Thoracic aorta (tissue), 2 donors: ENCODE measurements around the gene SLC44A2. TPM values are rescaled to one million over a fixed set of nuclear protein-coding genes. Genes with fewer than 3 reads are reported as not detected.

Source experiments
- ATAC-seq: fragments of 150-250 bp; one replicate; pipeline ENCODE4 v1.8.0; 2017; ENCODE audit warnings: low read depth; ENCODE audit not compliant: insufficient number of reproducible peaks, low FRiP score
- DNase-seq: peaks from one replicate; pipeline ENCODE4 v3.0.0-alpha.2; 2020; ENCODE audit warnings: low spot score
- H3K27ac ChIP-seq, 2 donors: fragments of 200-600 bp; sonication (generic); 1 replicate in 1 of 2; 2 replicates in 1 of 2; pipeline ENCODE4 v1.5.1; 2016; ENCODE audit warnings: mild to moderate bottlenecking in 2 of 2, moderate library complexity in 2 of 2
- H3K27me3 ChIP-seq: fragments of 200-600 bp; sonication (generic); replicated peaks from 2 replicates; pipeline ENCODE4 v1.6.0; 2016; ENCODE audit warnings: mild to moderate bottlenecking; ENCODE audit not compliant: insufficient read depth
- H3K36me3 ChIP-seq: fragments of 200-600 bp; sonication (generic); one replicate; pipeline ENCODE4 v1.5.1; 2016
- H3K4me1 ChIP-seq, 2 donors: fragments of 200-600 bp; sonication (generic); 1 replicate in 1 of 2; 2 replicates in 1 of 2; pipeline versions ENCODE4 v1.5.1 to v1.6.0; 2016; ENCODE audit warnings: low read depth in 2 of 2, mild to moderate bottlenecking in 1 of 2; ENCODE audit not compliant: control insufficient read depth in 1 of 2
- H3K4me3 ChIP-seq: fragments of 200-600 bp; sonication (generic); 2 replicates; pipeline ENCODE4 v1.5.1; 2016; ENCODE audit warnings: mild to moderate bottlenecking
- H3K9me3 ChIP-seq: fragments of 200-600 bp; sonication (generic); 2 replicates; pipeline ENCODE4 v1.5.1; 2016
- total RNA-seq, 2 donors: library from RNA; depleted of rRNA; stranded (reverse); fragments of >200 nt; gene quantifications; one replicate each; pipeline versions ENCODE4 v1.1.0 to v1.2.3, GENCODE V29; 2016
- TF ChIP-seq, protein P1 (sequence below): fragments of 200-600 bp; sonication (generic); IDR thresholded peaks from one replicate; pipeline ENCODE4 v1.5.1; 2019; ENCODE audit warnings: antibody characterized with exemption

SLC44A2 gene
- total RNA-seq, 2 donors from 2014 or later, result 105 to 748 TPM

DNA sequence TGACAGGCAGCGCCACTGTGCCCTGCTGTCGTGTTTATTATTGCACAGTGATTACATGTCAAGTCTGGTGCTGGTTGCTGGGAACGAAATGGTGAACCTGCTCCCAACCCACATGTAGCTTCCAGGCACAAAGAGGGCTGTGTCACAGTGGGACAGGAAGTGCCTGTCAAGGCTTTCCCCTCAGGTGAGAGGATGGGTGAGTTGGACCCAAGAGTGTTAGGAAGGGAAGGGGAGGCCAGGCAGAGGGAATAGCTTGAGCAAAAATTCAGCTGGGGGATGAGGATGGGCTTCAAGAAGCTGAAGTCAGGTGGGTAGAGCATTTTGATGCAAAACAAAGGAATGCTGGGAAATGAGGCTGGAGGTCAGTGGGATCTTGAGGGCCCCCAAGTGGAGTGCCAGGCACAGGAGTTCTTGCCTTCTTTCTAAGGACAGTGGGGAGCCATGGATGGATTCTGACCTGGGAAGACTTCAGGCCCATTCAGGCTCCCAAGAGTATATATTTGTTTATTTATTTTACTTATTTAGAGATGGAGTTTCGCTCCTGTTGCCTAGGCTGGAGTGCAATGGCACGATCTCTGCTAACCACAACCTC lies 67.4 kb downstream of the SLC44A2 start:
- Histone ChIP-seq H3K27me3 (no peaks in the 10 kb centered on the region), H3K9me3 (no peaks in the 10 kb centered on the region), H3K27ac (no peak overlapping the region), H3K4me3 (no peak overlapping the region), H3K36me3 (peaks cover 45% of the 10 kb centered on the region), H3K4me1 (peaks cover 4 to 14% of the 10 kb centered on the region in 2 donors)
- DNase-seq (no peak), ATAC-seq (no peak)
- TF ChIP-seq, protein P1, sequence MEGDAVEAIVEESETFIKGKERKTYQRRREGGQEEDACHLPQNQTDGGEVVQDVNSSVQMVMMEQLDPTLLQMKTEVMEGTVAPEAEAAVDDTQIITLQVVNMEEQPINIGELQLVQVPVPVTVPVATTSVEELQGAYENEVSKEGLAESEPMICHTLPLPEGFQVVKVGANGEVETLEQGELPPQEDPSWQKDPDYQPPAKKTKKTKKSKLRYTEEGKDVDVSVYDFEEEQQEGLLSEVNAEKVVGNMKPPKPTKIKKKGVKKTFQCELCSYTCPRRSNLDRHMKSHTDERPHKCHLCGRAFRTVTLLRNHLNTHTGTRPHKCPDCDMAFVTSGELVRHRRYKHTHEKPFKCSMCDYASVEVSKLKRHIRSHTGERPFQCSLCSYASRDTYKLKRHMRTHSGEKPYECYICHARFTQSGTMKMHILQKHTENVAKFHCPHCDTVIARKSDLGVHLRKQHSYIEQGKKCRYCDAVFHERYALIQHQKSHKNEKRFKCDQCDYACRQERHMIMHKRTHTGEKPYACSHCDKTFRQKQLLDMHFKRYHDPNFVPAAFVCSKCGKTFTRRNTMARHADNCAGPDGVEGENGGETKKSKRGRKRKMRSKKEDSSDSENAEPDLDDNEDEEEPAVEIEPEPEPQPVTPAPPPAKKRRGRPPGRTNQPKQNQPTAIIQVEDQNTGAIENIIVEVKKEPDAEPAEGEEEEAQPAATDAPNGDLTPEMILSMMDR, result no peak

Other genes starting within 250 kb of the SLC44A2 start
- gene TYK2, start 245.0 kb upstream of the SLC44A2 start, total RNA-seq, result 10 to 100 TPM; 79.3 to 96.7 TPM
- gene CDC37, start 222.0 kb upstream of the SLC44A2 start, total RNA-seq, result 100 to 1,000 TPM; 133 to 166 TPM
- gene PDE4A, start 205.0 kb upstream of the SLC44A2 start, total RNA-seq, result 10 to 100 TPM; 24.9 to 25.5 TPM
- gene KEAP1, start 122.2 kb upstream of the SLC44A2 start, total RNA-seq, result 10 to 100 TPM; 42.0 to 57.3 TPM
- 1 to 10 TPM; 2.4 to 8.7 TPM for gene S1PR5, start 108.1 kb upstream of the SLC44A2 start, total RNA-seq
- 10 to 100 TPM; 17.1 to 30.5 TPM for gene ATG4D, start 81.6 kb upstream of the SLC44A2 start, total RNA-seq
- gene KRI1, start 59.5 kb upstream of the SLC44A2 start, total RNA-seq, result 10 to 100 TPM; 14.4 to 37.7 TPM
- gene CDKN2D, start 56.6 kb upstream of the SLC44A2 start, total RNA-seq, result 10 to 100 TPM; 16.2 to 21.0 TPM
- gene AP1M2, start 38.2 kb upstream of the SLC44A2 start, total RNA-seq, result 1 to 10 TPM in 1 of 2 donors, not detected in 1; 2.3 TPM
- gene ILF3, start 28.8 kb downstream of the SLC44A2 start, total RNA-seq, result 100 to 1,000 TPM; 114 to 196 TPM
- gene QTRT1, start 75.9 kb downstream of the SLC44A2 start, total RNA-seq, result 10 to 100 TPM; 23.9 to 41.3 TPM
- gene DNM2, start 92.5 kb downstream of the SLC44A2 start, total RNA-seq, result 100 to 1,000 TPM; 153 to 195 TPM
- 10 to 100 TPM; 19.4 to 22.4 TPM for gene TMED1, start 210.7 kb downstream of the SLC44A2 start, total RNA-seq
- 1 to 10 TPM; 2.4 to 3.5 TPM for gene C19orf38, start 222.9 kb downstream of the SLC44A2 start, total RNA-seq
- gene CARM1, start 246.0 kb downstream of the SLC44A2 start, total RNA-seq, result 10 to 100 TPM; 18.5 to 21.2 TPM